Stimulated activated effector memory CD8-positive, alpha-beta T cell treated with anti-CD3 and anti-CD28 coated beads, Interleukin-12 subunit alpha, Interleukin-12 subunit beta, amount 100 ng/mL, for 72 hours (primary cell): ENCODE measurements around the gene PMM1.

Source experiments
- ATAC-seq: fragments of 150-1000 bp; cut with Tn5 transposase; 2 replicates; pipeline ENCODE4 v1.10.0; 2021
- DNase-seq, 2 donors: peaks; one replicate each; pipeline ENCODE4 v3.0.0; 2021 to 2022; ENCODE audit warnings: low spot score in 2 of 2
- H3K27ac Mint-ChIP-seq: one replicate; pipeline ENCODE4 v1.8.0; 2022; ENCODE audit warnings: mild to moderate bottlenecking, mixed read lengths
- H3K36me3 Mint-ChIP-seq: one replicate; pipeline ENCODE4 v1.8.0; 2022; ENCODE audit warnings: mild to moderate bottlenecking, mixed read lengths
- H3K4me1 Mint-ChIP-seq: one replicate; pipeline ENCODE4 v1.8.0; 2022; ENCODE audit warnings: mixed read lengths
- H3K4me3 Mint-ChIP-seq: one replicate; pipeline ENCODE4 v1.8.0; 2022; ENCODE audit warnings: mild to moderate bottlenecking, mixed read lengths
- H3K9me3 Mint-ChIP-seq: one replicate; pipeline ENCODE4 v1.8.0; 2022; ENCODE audit warnings: mixed read lengths

PMM1 gene

GRCh38 chr22:41540365-41540764 is 49.3 kb downstream of the PMM1 start:
- peaks cover 56% of the 10 kb centered on the region for H3K4me1 Mint-ChIP-seq
- ATAC-seq (no peak), DNase-seq (no peak)
- peak overlapping the region; percentile 81 for H3K27ac Mint-ChIP-seq
- peaks cover 55% of the 10 kb centered on the region for H3K36me3 Mint-ChIP-seq
- no peaks in the 10 kb centered on the region for H3K9me3 Mint-ChIP-seq
- no peak overlapping the region for H3K4me3 Mint-ChIP-seq

DNA sequence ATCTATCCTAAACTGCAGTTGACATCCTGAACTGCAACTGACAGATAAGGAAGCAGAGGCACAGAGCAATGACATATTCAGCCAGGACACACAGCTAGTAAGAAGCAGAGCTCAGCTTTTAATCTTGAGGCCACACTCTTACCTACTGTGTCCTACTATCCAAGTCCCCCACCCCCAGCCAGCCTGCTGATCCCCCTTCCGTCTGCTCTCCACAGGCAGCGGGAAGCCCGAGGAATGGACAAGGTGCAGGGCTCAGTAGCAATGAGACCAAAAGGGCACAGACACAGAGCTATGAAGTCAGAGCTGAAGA is 49.7 kb downstream of the PMM1 start:
- Mint-ChIP-seq H3K36me3 (peaks cover 59% of the 10 kb centered on the region), H3K9me3 (no peaks in the 10 kb centered on the region)

GRCh38 chr22:41539146-41540005 is 50.3 kb downstream of the PMM1 start:
- Mint-ChIP-seq H3K4me3 (no peak overlapping the region), H3K36me3 (peaks cover 64% of the 10 kb centered on the region), H3K27ac (peak overlapping the region; percentile 81), H3K4me1 (peaks cover 50% of the 10 kb centered on the region), H3K9me3 (no peaks in the 10 kb centered on the region)
- ATAC-seq (no peak), DNase-seq (no peak)

More for the DNA sequence above, 49.7 kb downstream of the PMM1 start:
- no peak for DNase-seq
- Mint-ChIP-seq H3K27ac (peak overlapping the region; percentile 81), H3K4me1 (peaks cover 56% of the 10 kb centered on the region), H3K4me3 (no peak overlapping the region)
- no peak for ATAC-seq

- no peak for ATAC-seq
- peaks cover 43% of the 10 kb centered on the region for H3K4me1 Mint-ChIP-seq
- H3K36me3 Mint-ChIP-seq: peaks cover 60% of the 10 kb centered on the region
- no peak overlapping the region for H3K4me3 Mint-ChIP-seq
- no peak for DNase-seq
- H3K27ac Mint-ChIP-seq: no peak overlapping the region
- no peaks in the 10 kb centered on the region for H3K9me3 Mint-ChIP-seq
Observed at GRCh38 chr22:41538583-41538982, 51.1 kb downstream of the PMM1 start.

GRCh38 chr22:41537203-41537602 is 52.4 kb downstream of the PMM1 start:
- H3K4me1 Mint-ChIP-seq: peaks cover 29% of the 10 kb centered on the region
- H3K36me3 Mint-ChIP-seq: peaks cover 66% of the 10 kb centered on the region
- H3K9me3 Mint-ChIP-seq: no peaks in the 10 kb centered on the region
- no peak for ATAC-seq
- H3K4me3 Mint-ChIP-seq: no peak overlapping the region
- DNase-seq: no peak
- peak overlapping the region; percentile 26 for H3K27ac Mint-ChIP-seq

GRCh38 chr22:41535244-41535643 is 54.4 kb downstream of the PMM1 start:
- Mint-ChIP-seq H3K36me3 (peaks cover 78% of the 10 kb centered on the region), H3K4me1 (peaks cover 10% of the 10 kb centered on the region), H3K9me3 (no peaks in the 10 kb centered on the region), H3K4me3 (no peak overlapping the region), H3K27ac (peak overlapping the region; percentile 34)
- ATAC-seq (no peak), DNase-seq (no peak)

DNA sequence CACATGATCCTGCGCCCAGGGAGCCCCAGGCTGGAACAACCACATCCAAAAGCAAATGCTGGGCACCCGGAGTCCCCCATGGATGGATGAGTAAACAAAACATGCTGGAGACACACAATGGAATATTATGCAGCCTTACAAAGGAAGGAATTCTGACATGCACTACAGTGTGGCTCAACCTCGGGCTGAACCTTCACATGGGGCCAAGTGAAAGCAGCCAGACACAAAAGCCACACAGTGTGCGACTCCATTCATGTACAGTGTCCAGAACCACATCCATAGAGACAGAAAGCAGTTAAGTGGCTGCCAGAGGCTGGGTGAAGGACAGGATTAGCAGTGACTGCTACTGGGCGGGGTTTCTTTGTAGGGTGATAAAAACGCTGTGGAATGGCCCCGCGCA is 55.4 kb downstream of the PMM1 start:
- peaks cover 78% of the 10 kb centered on the region for H3K36me3 Mint-ChIP-seq
- ATAC-seq (no peak), DNase-seq (no peak)
- no peak overlapping the region for H3K27ac Mint-ChIP-seq
- no peak overlapping the region for H3K4me3 Mint-ChIP-seq
- peaks cover 5% of the 10 kb centered on the region for H3K4me1 Mint-ChIP-seq
- no peaks in the 10 kb centered on the region for H3K9me3 Mint-ChIP-seq

- Mint-ChIP-seq H3K4me3 (no peak overlapping the region), H3K27ac (peak overlapping the region; percentile 58), H3K4me1 (peaks cover 11% of the 10 kb centered on the region), H3K36me3 (peaks cover 83% of the 10 kb centered on the region), H3K9me3 (no peaks in the 10 kb centered on the region)
- DNase-seq: peak; percentile 67 to 88
- ATAC-seq: peak; percentile 87
Observed at GRCh38 chr22:41532908-41533825, 56.5 kb downstream of the PMM1 start.

- DNase-seq: no peak
- H3K27ac Mint-ChIP-seq: peak overlapping the region; percentile 58
- no peak overlapping the region for H3K4me3 Mint-ChIP-seq
- ATAC-seq: no peak
- peaks cover 11% of the 10 kb centered on the region for H3K4me1 Mint-ChIP-seq
- H3K9me3 Mint-ChIP-seq: no peaks in the 10 kb centered on the region
- H3K36me3 Mint-ChIP-seq: peaks cover 83% of the 10 kb centered on the region
Observed at GRCh38 chr22:41531715-41532477, 57.7 kb downstream of the PMM1 start.

- Mint-ChIP-seq H3K9me3 (no peaks in the 10 kb centered on the region), H3K27ac (peak overlapping the region; percentile 78), H3K4me3 (no peak overlapping the region), H3K36me3 (peaks cover 83% of the 10 kb centered on the region), H3K4me1 (peaks cover 15% of the 10 kb centered on the region)
- no peak for DNase-seq
- ATAC-seq: no peak
Observed at GRCh38 chr22:41530890-41531714, 58.5 kb downstream of the PMM1 start.

DNA sequence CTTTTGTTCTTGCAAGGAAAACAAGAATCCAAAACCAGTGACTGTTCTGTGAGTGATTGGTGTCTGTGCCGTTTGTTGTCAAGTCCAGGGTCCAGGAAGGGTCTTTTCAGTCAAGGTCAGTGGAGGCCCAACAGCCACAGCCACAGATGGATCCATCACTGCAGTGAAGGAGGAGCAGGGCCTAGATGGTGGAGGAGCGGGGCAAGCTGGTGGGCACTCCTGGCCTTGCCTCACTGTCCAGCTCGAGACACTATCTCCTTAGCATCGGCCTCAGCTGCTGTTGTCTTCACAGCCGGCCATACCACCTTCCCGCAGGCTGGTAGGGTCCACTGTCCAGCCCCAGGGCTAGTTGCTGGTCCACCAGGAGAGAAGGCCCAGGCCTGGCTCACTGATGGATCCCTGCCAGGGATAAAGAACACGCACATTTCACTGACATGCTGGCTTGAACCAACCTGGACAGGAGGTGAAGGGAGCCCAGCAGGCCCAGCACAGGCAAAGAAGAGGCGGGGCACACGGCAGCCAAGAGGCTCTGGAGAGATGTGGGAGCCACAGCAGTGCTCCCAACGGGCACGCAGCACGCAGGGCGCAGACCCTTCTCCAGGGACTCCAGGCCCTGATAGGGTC is 60.6 kb downstream of the PMM1 start:
- peaks cover 86% of the 10 kb centered on the region for H3K36me3 Mint-ChIP-seq
- peak overlapping the region; percentile 84 for H3K27ac Mint-ChIP-seq
- DNase-seq: no peak
- no peak overlapping the region for H3K4me3 Mint-ChIP-seq
- H3K9me3 Mint-ChIP-seq: no peaks in the 10 kb centered on the region
- no peak for ATAC-seq
- peaks cover 25% of the 10 kb centered on the region for H3K4me1 Mint-ChIP-seq

GRCh38 chr22:41528132-41528766 is 61.4 kb downstream of the PMM1 start:
- Mint-ChIP-seq H3K4me1 (peaks cover 27% of the 10 kb centered on the region), H3K36me3 (peaks cover 87% of the 10 kb centered on the region), H3K9me3 (no peaks in the 10 kb centered on the region), H3K27ac (peak overlapping the region; percentile 84), H3K4me3 (no peak overlapping the region)
- ATAC-seq (no peak), DNase-seq (no peak)
